Measurements from ENCODE around the gene EPN3.

EPN3 gene

GRCh38 chr17:50576864-50577263, 44.3 kb downstream of the EPN3 start:
- H3K27ac ChIP-seq (ENCODE audit: low read length): no peak overlapping the region
- no peaks in the 10 kb centered on the region for H3K27me3 ChIP-seq (ENCODE audit: control insufficient read depth, insufficient read depth, low read length)
- H3K36me3 ChIP-seq (ENCODE audit: control insufficient read depth, low read depth, low read length): no peaks in the 10 kb centered on the region
- no peak overlapping the region for H3K4me3 ChIP-seq (ENCODE audit: low read length)
- no peak overlapping the region for H3K9ac ChIP-seq (ENCODE audit: low read length)
- H3K4me1 ChIP-seq (ENCODE audit: control insufficient read depth, low read depth, low read length): peaks cover 5% of the 10 kb centered on the region
- no peaks in the 10 kb centered on the region for H3K9me3 ChIP-seq (ENCODE audit: control insufficient read depth, low read depth, low read length)

- H3K9ac ChIP-seq (ENCODE audit: low read length): no peak overlapping the region
- H3K27ac ChIP-seq (ENCODE audit: low read length): no peak overlapping the region
- no peaks in the 10 kb centered on the region for H3K36me3 ChIP-seq (ENCODE audit: control insufficient read depth, low read depth, low read length)
- H3K9me3 ChIP-seq (ENCODE audit: control insufficient read depth, low read depth, low read length): no peaks in the 10 kb centered on the region
- peaks cover 5% of the 10 kb centered on the region for H3K4me1 ChIP-seq (ENCODE audit: control insufficient read depth, low read depth, low read length)
- no peak overlapping the region for H3K4me3 ChIP-seq (ENCODE audit: low read length)
- no peaks in the 10 kb centered on the region for H3K27me3 ChIP-seq (ENCODE audit: control insufficient read depth, insufficient read depth, low read length)
Measured at GRCh38 chr17:50577451-50577954, 45.0 kb downstream of the EPN3 start.

GRCh38 chr17:50578173-50578572, 45.6 kb downstream of the EPN3 start:
- Histone ChIP-seq H3K9ac (ENCODE audit: low read length) (no peak overlapping the region), H3K27me3 (ENCODE audit: control insufficient read depth, insufficient read depth, low read length) (no peaks in the 10 kb centered on the region), H3K4me3 (ENCODE audit: low read length) (no peak overlapping the region), H3K9me3 (ENCODE audit: control insufficient read depth, low read depth, low read length) (no peaks in the 10 kb centered on the region), H3K36me3 (ENCODE audit: control insufficient read depth, low read depth, low read length) (no peaks in the 10 kb centered on the region), H3K4me1 (ENCODE audit: control insufficient read depth, low read depth, low read length) (peaks cover 5% of the 10 kb centered on the region), H3K27ac (ENCODE audit: low read length) (no peak overlapping the region)

GRCh38 chr17:50579399-50579798, 46.9 kb downstream of the EPN3 start:
- no peaks in the 10 kb centered on the region for H3K27me3 ChIP-seq (ENCODE audit: control insufficient read depth, insufficient read depth, low read length)

GRCh38 chr17:50580646-50581045, 48.1 kb downstream of the EPN3 start:
- H3K27me3 ChIP-seq (ENCODE audit: control insufficient read depth, insufficient read depth, low read length): no peaks in the 10 kb centered on the region
- H3K27ac ChIP-seq (ENCODE audit: low read length): no peak overlapping the region
- H3K36me3 ChIP-seq (ENCODE audit: control insufficient read depth, low read depth, low read length): no peaks in the 10 kb centered on the region
- no peaks in the 10 kb centered on the region for H3K9me3 ChIP-seq (ENCODE audit: control insufficient read depth, low read depth, low read length)
- peaks cover 5% of the 10 kb centered on the region for H3K4me1 ChIP-seq (ENCODE audit: control insufficient read depth, low read depth, low read length)
- H3K9ac ChIP-seq (ENCODE audit: low read length): no peak overlapping the region
- H3K4me3 ChIP-seq (ENCODE audit: low read length): no peak overlapping the region

More at GRCh38 chr17:50579399-50579798, 46.9 kb downstream of the EPN3 start:
- H3K4me1 ChIP-seq (ENCODE audit: control insufficient read depth, low read depth, low read length): peaks cover 5% of the 10 kb centered on the region
- H3K27ac ChIP-seq (ENCODE audit: low read length): no peak overlapping the region
- no peaks in the 10 kb centered on the region for H3K36me3 ChIP-seq (ENCODE audit: control insufficient read depth, low read depth, low read length)
- H3K9me3 ChIP-seq (ENCODE audit: control insufficient read depth, low read depth, low read length): no peaks in the 10 kb centered on the region
- no peak overlapping the region for H3K4me3 ChIP-seq (ENCODE audit: low read length)
- H3K9ac ChIP-seq (ENCODE audit: low read length): no peak overlapping the region

- Histone ChIP-seq H3K9me3 (ENCODE audit: control insufficient read depth, low read depth, low read length) (no peaks in the 10 kb centered on the region), H3K4me1 (ENCODE audit: control insufficient read depth, low read depth, low read length) (peaks cover 7% of the 10 kb centered on the region), H3K36me3 (ENCODE audit: control insufficient read depth, low read depth, low read length) (no peaks in the 10 kb centered on the region), H3K27me3 (ENCODE audit: control insufficient read depth, insufficient read depth, low read length) (no peaks in the 10 kb centered on the region), H3K27ac (ENCODE audit: low read length) (no peak overlapping the region), H3K9ac (ENCODE audit: low read length) (no peak overlapping the region), H3K4me3 (ENCODE audit: low read length) (no peak overlapping the region)
Measured at GRCh38 chr17:50581316-50581715, 48.8 kb downstream of the EPN3 start.

GRCh38 chr17:50582741-50583140, 50.2 kb downstream of the EPN3 start:
- H3K27me3 ChIP-seq (ENCODE audit: control insufficient read depth, insufficient read depth, low read length): no peaks in the 10 kb centered on the region
- no peak overlapping the region for H3K27ac ChIP-seq (ENCODE audit: low read length)
- no peak overlapping the region for H3K4me3 ChIP-seq (ENCODE audit: low read length)
- no peaks in the 10 kb centered on the region for H3K9me3 ChIP-seq (ENCODE audit: control insufficient read depth, low read depth, low read length)
- peaks cover 14% of the 10 kb centered on the region for H3K4me1 ChIP-seq (ENCODE audit: control insufficient read depth, low read depth, low read length)
- no peaks in the 10 kb centered on the region for H3K36me3 ChIP-seq (ENCODE audit: control insufficient read depth, low read depth, low read length)
- no peak overlapping the region for H3K9ac ChIP-seq (ENCODE audit: low read length)

GRCh38 chr17:50583641-50584040, 51.1 kb downstream of the EPN3 start:
- Histone ChIP-seq H3K27ac (ENCODE audit: low read length) (no peak overlapping the region), H3K9ac (ENCODE audit: low read length) (no peak overlapping the region), H3K36me3 (ENCODE audit: control insufficient read depth, low read depth, low read length) (no peaks in the 10 kb centered on the region), H3K9me3 (ENCODE audit: control insufficient read depth, low read depth, low read length) (no peaks in the 10 kb centered on the region), H3K4me1 (ENCODE audit: control insufficient read depth, low read depth, low read length) (peaks cover 14% of the 10 kb centered on the region), H3K4me3 (ENCODE audit: low read length) (no peak overlapping the region), H3K27me3 (ENCODE audit: control insufficient read depth, insufficient read depth, low read length) (no peaks in the 10 kb centered on the region)

GRCh38 chr17:50584116-50584515, 51.6 kb downstream of the EPN3 start:
- H3K4me3 ChIP-seq (ENCODE audit: low read length): no peak overlapping the region
- H3K4me1 ChIP-seq (ENCODE audit: control insufficient read depth, low read depth, low read length): peaks cover 14% of the 10 kb centered on the region
- no peaks in the 10 kb centered on the region for H3K9me3 ChIP-seq (ENCODE audit: control insufficient read depth, low read depth, low read length)
- H3K36me3 ChIP-seq (ENCODE audit: control insufficient read depth, low read depth, low read length): no peaks in the 10 kb centered on the region
- H3K27ac ChIP-seq (ENCODE audit: low read length): no peak overlapping the region
- no peaks in the 10 kb centered on the region for H3K27me3 ChIP-seq (ENCODE audit: control insufficient read depth, insufficient read depth, low read length)
- H3K9ac ChIP-seq (ENCODE audit: low read length): no peak overlapping the region

- Histone ChIP-seq H3K27ac (ENCODE audit: low read length) (no peak overlapping the region), H3K4me3 (ENCODE audit: low read length) (no peak overlapping the region), H3K4me1 (ENCODE audit: control insufficient read depth, low read depth, low read length) (peaks cover 14% of the 10 kb centered on the region), H3K27me3 (ENCODE audit: control insufficient read depth, insufficient read depth, low read length) (no peaks in the 10 kb centered on the region), H3K9me3 (ENCODE audit: control insufficient read depth, low read depth, low read length) (no peaks in the 10 kb centered on the region), H3K36me3 (ENCODE audit: control insufficient read depth, low read depth, low read length) (no peaks in the 10 kb centered on the region), H3K9ac (ENCODE audit: low read length) (no peak overlapping the region)
Measured at GRCh38 chr17:50584749-50585148, 52.2 kb downstream of the EPN3 start.

GRCh38 chr17:50585346-50585745, 52.8 kb downstream of the EPN3 start:
- no peak overlapping the region for H3K9ac ChIP-seq (ENCODE audit: low read length)
- no peaks in the 10 kb centered on the region for H3K27me3 ChIP-seq (ENCODE audit: control insufficient read depth, insufficient read depth, low read length)
- no peak overlapping the region for H3K4me3 ChIP-seq (ENCODE audit: low read length)
- H3K36me3 ChIP-seq (ENCODE audit: control insufficient read depth, low read depth, low read length): no peaks in the 10 kb centered on the region
- H3K4me1 ChIP-seq (ENCODE audit: control insufficient read depth, low read depth, low read length): peaks cover 14% of the 10 kb centered on the region
- no peak overlapping the region for H3K27ac ChIP-seq (ENCODE audit: low read length)
- H3K9me3 ChIP-seq (ENCODE audit: control insufficient read depth, low read depth, low read length): no peaks in the 10 kb centered on the region

- H3K9me3 ChIP-seq (ENCODE audit: control insufficient read depth, low read depth, low read length): no peaks in the 10 kb centered on the region
- no peaks in the 10 kb centered on the region for H3K27me3 ChIP-seq (ENCODE audit: control insufficient read depth, insufficient read depth, low read length)
- no peak overlapping the region for H3K27ac ChIP-seq (ENCODE audit: low read length)
- no peaks in the 10 kb centered on the region for H3K36me3 ChIP-seq (ENCODE audit: control insufficient read depth, low read depth, low read length)
- H3K9ac ChIP-seq (ENCODE audit: low read length): no peak overlapping the region
- H3K4me3 ChIP-seq (ENCODE audit: low read length): no peak overlapping the region
- H3K4me1 ChIP-seq (ENCODE audit: control insufficient read depth, low read depth, low read length): peaks cover 9% of the 10 kb centered on the region
Measured at GRCh38 chr17:50585891-50586290, 53.4 kb downstream of the EPN3 start.

All from iPS-18a (cell line).